H9 (cell line): ENCODE measurements around the gene MB. TPM values are rescaled to one million over a fixed set of nuclear protein-coding genes. Genes with fewer than 3 reads are reported as not detected.

Experiments
- DNase-seq: peaks from one replicate; pipeline ENCODE4 v3.0.0-alpha.2; 2017
- H2AFZ ChIP-seq: one replicate; pipeline ENCODE4 v1.6.1; 2013; ENCODE audit warnings: mild to moderate bottlenecking, low read length, control low read depth, moderate library complexity
- H2AK5ac ChIP-seq: 2 replicates; pipeline ENCODE4 v1.6.1; 2013; ENCODE audit warnings: low read length, control low read depth, mixed read lengths; ENCODE audit not compliant: insufficient read length
- H2BK120ac ChIP-seq: one replicate; pipeline ENCODE4 v1.6.1; 2013; ENCODE audit warnings: low read depth, mild to moderate bottlenecking, low read length, control low read depth, inconsistent platforms; ENCODE audit not compliant: poor library complexity, severe bottlenecking
- H2BK12ac ChIP-seq: 2 replicates; pipeline ENCODE4 v1.6.1; 2013; ENCODE audit warnings: low read length, control low read depth, mixed read lengths, low read depth; ENCODE audit not compliant: insufficient read length
- H2BK15ac ChIP-seq: 2 replicates; pipeline ENCODE4 v1.6.1; 2013; ENCODE audit warnings: low read depth, low read length, control low read depth
- H2BK20ac ChIP-seq: one replicate; pipeline ENCODE4 v1.6.1; 2013; ENCODE audit warnings: low read depth, mild to moderate bottlenecking, low read length, control low read depth, inconsistent platforms; ENCODE audit not compliant: poor library complexity, severe bottlenecking
- H2BK5ac ChIP-seq: 2 replicates; pipeline ENCODE4 v1.6.1; 2013; ENCODE audit warnings: low read length, control low read depth, mixed read lengths; ENCODE audit not compliant: insufficient read length
- H3K14ac ChIP-seq: 2 replicates; pipeline ENCODE4 v1.6.1; 2013; ENCODE audit warnings: low read length, control low read depth; ENCODE audit not compliant: insufficient read depth
- H3K18ac ChIP-seq: 2 replicates; pipeline ENCODE4 v1.6.1; 2013; ENCODE audit warnings: low read depth, mild to moderate bottlenecking, mixed read lengths, low read length, control low read depth; ENCODE audit not compliant: insufficient read length
- H3K23ac ChIP-seq: 2 replicates; pipeline ENCODE4 v1.6.1; 2013; ENCODE audit warnings: low read length, control low read depth, mixed read lengths, low read depth; ENCODE audit not compliant: insufficient read length
- H3K23me2 ChIP-seq: 2 replicates; pipeline ENCODE4 v1.6.1; 2013; ENCODE audit warnings: low read depth, mild to moderate bottlenecking, mixed read lengths, low read length, control low read depth; ENCODE audit not compliant: insufficient read length, poor library complexity, severe bottlenecking
- H3K27ac ChIP-seq: 2 replicates; pipeline ENCODE4 v1.5.1; 2013; ENCODE audit warnings: low read length, control low read depth, mixed read lengths, low read depth; ENCODE audit not compliant: insufficient read length
- H3K27me3 ChIP-seq: 2 replicates; pipeline ENCODE4 v1.6.1; 2013; ENCODE audit warnings: low read length, control low read depth, inconsistent platforms; ENCODE audit not compliant: insufficient read depth
- H3K4ac ChIP-seq: 2 replicates; pipeline ENCODE4 v1.6.1; 2013; ENCODE audit warnings: low read depth, mild to moderate bottlenecking, control low read depth, inconsistent platforms, low read length, moderate library complexity
- H3K4me1 ChIP-seq: 2 replicates; pipeline ENCODE4 v1.6.1; 2013; ENCODE audit warnings: low read length, control low read depth, inconsistent platforms; ENCODE audit not compliant: insufficient read depth
- H3K4me2 ChIP-seq: 2 replicates; pipeline ENCODE4 v1.6.1; 2013; ENCODE audit warnings: low read length, control low read depth, mixed read lengths; ENCODE audit not compliant: insufficient read length, insufficient read depth
- H3K56ac ChIP-seq: 2 replicates; pipeline ENCODE4 v1.6.1; 2013; ENCODE audit warnings: low read depth, mild to moderate bottlenecking, mixed read lengths, low read length, control low read depth; ENCODE audit not compliant: insufficient read length
- H3K79me1 ChIP-seq: 2 replicates; pipeline ENCODE4 v1.6.1; 2013; ENCODE audit warnings: low read depth, mild to moderate bottlenecking, moderate library complexity, low read length, control low read depth, inconsistent platforms; ENCODE audit not compliant: insufficient read depth, poor library complexity, severe bottlenecking
- H3K79me2 ChIP-seq: 2 replicates; pipeline ENCODE4 v1.6.1; 2013; ENCODE audit warnings: low read length, control low read depth, inconsistent platforms; ENCODE audit not compliant: insufficient read depth
- H3K9ac ChIP-seq: 2 replicates; pipeline ENCODE4 v1.6.1; 2013; ENCODE audit warnings: low read length, control low read depth, mixed read lengths; ENCODE audit not compliant: insufficient read length; ENCODE audit errors: extremely low read depth
- H3K9me3 ChIP-seq: one replicate; pipeline ENCODE4 v1.6.1; 2013; ENCODE audit warnings: low read depth, low read length, inconsistent platforms; ENCODE audit not compliant: control insufficient read depth
- H3T11ph ChIP-seq: one replicate; pipeline ENCODE4 v1.6.1; 2013; ENCODE audit warnings: mild to moderate bottlenecking, low read length, control low read depth, inconsistent platforms
- H4K20me1 ChIP-seq: one replicate; pipeline ENCODE4 v1.6.1; 2013; ENCODE audit not compliant: control insufficient read depth, insufficient read length, insufficient read depth
- H4K5ac ChIP-seq: 2 replicates; pipeline ENCODE4 v1.6.1; 2013; ENCODE audit warnings: low read depth, mild to moderate bottlenecking, mixed read lengths, low read length, control low read depth; ENCODE audit not compliant: insufficient read length
- H4K8ac ChIP-seq: replicated peaks from 2 replicates; pipeline ENCODE4 v1.6.1; 2013; ENCODE audit warnings: low read length, control low read depth, mixed read lengths, low read depth; ENCODE audit not compliant: insufficient read length
- H4K91ac ChIP-seq: 2 replicates; pipeline ENCODE4 v1.6.1; 2013; ENCODE audit warnings: low read depth, mild to moderate bottlenecking, moderate library complexity, mixed read lengths, low read length, control low read depth; ENCODE audit not compliant: insufficient read length
- H3K27ac Mint-ChIP-seq, 3 experiments: 2 replicates in 2 of 3; 3 replicates in 1 of 3; pipeline ENCODE4 v1.8.0; 2020 to 2021; ENCODE audit warnings: mixed read lengths in 3 of 3, mild to moderate bottlenecking in 1 of 3, moderate library complexity in 1 of 3
- H3K27me3 Mint-ChIP-seq: 2 replicates; pipeline ENCODE4 v1.8.0; 2021; ENCODE audit warnings: low read depth, mild to moderate bottlenecking, moderate library complexity, mixed read lengths
- H3K36me3 Mint-ChIP-seq, 3 experiments: 2 replicates in 2 of 3; 3 replicates in 1 of 3; pipeline ENCODE4 v1.8.0; 2020 to 2021; ENCODE audit warnings: low read depth in 3 of 3, mixed read lengths in 3 of 3; ENCODE audit not compliant: insufficient read depth in 1 of 3
- H3K4me1 Mint-ChIP-seq, 2 experiments: 2 replicates each; pipeline ENCODE4 v1.8.0; 2020; ENCODE audit warnings: mixed read lengths in 2 of 2
- H3K4me3 Mint-ChIP-seq, 2 experiments: 2 replicates in 1 of 2; 3 replicates in 1 of 2; pipeline ENCODE4 v1.8.0; 2020 to 2021; ENCODE audit warnings: mild to moderate bottlenecking in 2 of 2, mixed read lengths in 2 of 2, moderate library complexity in 1 of 2
- H3K9me3 Mint-ChIP-seq, 2 experiments: 2 replicates in 1 of 2; 3 replicates in 1 of 2; pipeline ENCODE4 v1.8.0; 2020; ENCODE audit warnings: mild to moderate bottlenecking in 2 of 2, mixed read lengths in 2 of 2, moderate library complexity in 1 of 2
- CTCF ChIP-seq: fragments of 200-600 bp; sonication (generic); conservative IDR thresholded peaks from 3 replicates; pipeline ENCODE4 v1.8.0; 2021; ENCODE audit warnings: antibody characterized with exemption, mild to moderate bottlenecking
- WGBS: extraction: QIAGEN DNeasy Blood & Tissue Kit; methylation state at CpG from one replicate; pipeline ENCODE4 v1.1.7; 2013; ENCODE audit warnings: missing lambda C conversion rate, low lambda C conversion rate, mixed read lengths; ENCODE audit not compliant: insufficient read length; ENCODE audit errors: extremely low coverage; 5-methylcytosine and 5-hydroxymethylcytosine counted together
- total RNA-seq: library from RNA; stranded (reverse); gene quantifications from 2 replicates; pipeline ENCODE4 v1.2.1, GENCODE V29; 2021

MB gene
- total RNA-seq, 1 experiment from 2014 or later: 0.55 TPM

DNA sequence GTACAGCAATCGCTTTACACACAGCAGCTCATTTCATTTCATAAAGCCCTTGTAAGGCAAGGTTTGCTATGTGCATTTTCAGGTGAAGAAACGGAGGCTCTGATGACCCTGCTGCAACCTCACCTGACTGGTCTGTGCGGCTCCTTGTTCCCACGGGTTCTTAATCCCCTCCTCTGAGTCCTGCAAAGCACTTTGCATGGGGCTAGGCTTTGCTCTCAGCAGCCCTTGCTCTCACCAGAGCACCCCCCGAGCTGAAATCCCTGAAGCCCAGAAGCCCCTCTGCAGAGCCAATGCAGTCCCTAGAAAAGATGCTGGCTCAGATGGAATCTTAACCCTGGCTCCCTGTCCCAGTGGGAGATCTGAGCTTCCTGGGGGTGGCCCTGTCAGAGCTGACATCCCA lies 20.1 kb upstream of the MB start:
- no peak overlapping the region for H3K4ac ChIP-seq
- H3K9ac ChIP-seq: no peak overlapping the region
- TF ChIP-seq CTCF: no peak
- H4K91ac ChIP-seq: no peak overlapping the region
- no peak overlapping the region for H4K8ac ChIP-seq
- no peak overlapping the region for H3K23ac ChIP-seq
- no peak overlapping the region for H2BK5ac ChIP-seq
- no peak for DNase-seq
- peaks cover 3 to 4% of the 10 kb centered on the region in 2 experiments; a peak in 1 of 5 replicates for H3K9me3 Mint-ChIP-seq
- no peak overlapping the region for H3K4me2 ChIP-seq
- H3K14ac ChIP-seq: no peak overlapping the region
- H2AFZ ChIP-seq: no peak overlapping the region
- no peak overlapping the region for H2BK20ac ChIP-seq
- H3K79me2 ChIP-seq: no peaks in the 10 kb centered on the region
- H3K36me3 Mint-ChIP-seq: no peaks in the 10 kb centered on the region; a peak in 1 of 7 replicates
- no peaks in the 10 kb centered on the region for H3K27me3 ChIP-seq
- no peaks in the 10 kb centered on the region for H3K9me3 ChIP-seq
- no peak overlapping the region for H3K4me3 Mint-ChIP-seq
- H3K27ac Mint-ChIP-seq: no peak overlapping the region
- H3K18ac ChIP-seq: no peak overlapping the region
- H2BK12ac ChIP-seq: no peak overlapping the region
- no peaks in the 10 kb centered on the region for H4K20me1 ChIP-seq
- peaks cover 2% of the 10 kb centered on the region for H3K27me3 Mint-ChIP-seq
- no peak overlapping the region for H2BK15ac ChIP-seq
- H3K4me1 ChIP-seq: no peaks in the 10 kb centered on the region; the same call in 1 of the 2 replicates
- no peak overlapping the region for H2BK120ac ChIP-seq
- H4K5ac ChIP-seq: no peak overlapping the region
- H3K79me1 ChIP-seq: no peaks in the 10 kb centered on the region
- H3K27ac ChIP-seq: no peak overlapping the region
- WGBS: no CpG with 5 or more reads among the region's 5 CpGs
- H3K56ac ChIP-seq: no peak overlapping the region
- peaks cover 45 to 53% of the 10 kb centered on the region in 2 experiments for H3K4me1 Mint-ChIP-seq
- no peak overlapping the region for H3T11ph ChIP-seq
- no peaks in the 10 kb centered on the region for H3K23me2 ChIP-seq
- H2AK5ac ChIP-seq: no peak overlapping the region
